Measurements from ENCODE around the gene SLC39A8.

The SLC39A8 gene

GRCh38 chr4:102317459-102317858 is 27.8 kb downstream of the SLC39A8 start:
- no peak for TF ChIP-seq GABPA (IDR thresholded peaks at IDR 0.05; ENCODE audit: low read depth)
- TF ChIP-seq POLR2AphosphoS5 (IDR thresholded peaks at IDR 0.05; ENCODE audit: low read depth) = no peak
- no peak for DNase-seq (ENCODE audit: low read depth in 1 of 2, low spot score in 1 of 2)
- Histone ChIP-seq H3K4me3 (replicated peaks; ENCODE audit: insufficient read depth, low read length) (no peak overlapping the region), H3K27ac (replicated peaks) (no peak overlapping the region), H3K27me3 (ENCODE audit: insufficient read depth, poor library complexity, severe bottlenecking) (no peaks in the 10 kb centered on the region)

- H3K4me3 ChIP-seq (replicated peaks; ENCODE audit: insufficient read depth, low read length) = no peak overlapping the region
- DNase-seq (ENCODE audit: low read depth in 1 of 2, low spot score in 1 of 2) = no peak
- H3K27me3 ChIP-seq (ENCODE audit: insufficient read depth, poor library complexity, severe bottlenecking) = no peaks in the 10 kb centered on the region
- no peak overlapping the region for H3K27ac ChIP-seq (replicated peaks)
- TF ChIP-seq CTCF (IDR thresholded peaks at IDR 0.05; ENCODE audit: insufficient read depth, low read length) = no peak
- no peak for TF ChIP-seq SPI1 (IDR thresholded peaks at IDR 0.05; ENCODE audit: borderline replicate concordance, low read depth)
- TF ChIP-seq POLR2AphosphoS5 (IDR thresholded peaks at IDR 0.05; ENCODE audit: low read depth) = no peak
- no peak for TF ChIP-seq GABPA (IDR thresholded peaks at IDR 0.05; ENCODE audit: low read depth)
- no peak for TF ChIP-seq REST (IDR thresholded peaks at IDR 0.05; ENCODE audit: insufficient replicate concordance, low read depth)
These were observed 28.7 kb downstream of the SLC39A8 start for GRCh38 chr4:102316585-102316984.

DNA sequence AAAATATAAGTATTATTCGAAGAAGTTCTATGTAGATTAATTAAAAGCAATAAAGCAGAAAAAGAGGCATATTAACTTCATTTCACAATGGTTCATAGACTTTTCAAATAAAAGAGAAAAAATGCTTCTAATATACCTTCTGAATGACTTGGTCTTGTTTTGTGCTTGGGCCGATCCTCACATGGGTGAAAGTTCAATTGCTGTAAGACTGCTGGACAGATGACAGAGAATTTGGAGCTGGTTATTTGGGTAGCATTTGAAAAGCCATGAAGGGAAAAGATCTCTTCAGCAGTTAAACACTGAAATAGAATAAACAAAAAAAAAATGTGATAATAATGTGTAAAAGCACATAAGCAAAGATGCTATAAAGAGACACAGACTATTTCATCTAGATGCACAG is 29.8 kb downstream of the SLC39A8 start:
- TF ChIP-seq GABPA (IDR thresholded peaks at IDR 0.05; ENCODE audit: low read depth) (no peak), REST (IDR thresholded peaks at IDR 0.05; ENCODE audit: insufficient replicate concordance, low read depth) (no peak), SPI1 (IDR thresholded peaks at IDR 0.05; ENCODE audit: borderline replicate concordance, low read depth) (no peak), CTCF (IDR thresholded peaks at IDR 0.05; ENCODE audit: insufficient read depth, low read length) (no peak), POLR2AphosphoS5 (IDR thresholded peaks at IDR 0.05; ENCODE audit: low read depth) (no peak)
- Histone ChIP-seq H3K27ac (replicated peaks) (no peak overlapping the region), H3K4me3 (replicated peaks; ENCODE audit: insufficient read depth, low read length) (no peak overlapping the region)

DNA sequence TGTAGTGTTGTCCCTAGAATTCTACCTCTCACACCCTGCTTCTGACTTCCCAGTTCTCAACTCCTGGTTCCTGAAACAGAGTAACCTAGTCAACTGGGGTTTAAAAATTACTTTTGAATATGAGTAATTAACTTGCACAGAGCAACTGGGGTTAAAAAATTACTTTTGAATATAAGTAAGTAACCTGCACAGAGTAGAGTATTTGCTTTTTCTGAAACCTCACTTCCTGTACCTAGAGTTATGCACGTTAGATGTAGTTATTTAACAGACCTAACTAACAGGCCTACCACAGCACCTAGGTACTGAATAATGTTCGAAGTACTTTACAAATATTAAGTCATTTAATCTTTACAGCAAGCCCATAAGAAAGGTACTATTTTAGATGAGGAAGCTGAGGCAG is 32.9 kb downstream of the SLC39A8 start:
- no peak for DNase-seq (ENCODE audit: low read depth in 1 of 2, low spot score in 1 of 2)
- Histone ChIP-seq H3K27ac (replicated peaks) (no peak overlapping the region), H3K27me3 (ENCODE audit: insufficient read depth, poor library complexity, severe bottlenecking) (no peaks in the 10 kb centered on the region), H3K4me3 (replicated peaks; ENCODE audit: insufficient read depth, low read length) (no peak overlapping the region)
- TF ChIP-seq CTCF (IDR thresholded peaks at IDR 0.05; ENCODE audit: insufficient read depth, low read length) (no peak), GABPA (IDR thresholded peaks at IDR 0.05; ENCODE audit: low read depth) (no peak), POLR2AphosphoS5 (IDR thresholded peaks at IDR 0.05; ENCODE audit: low read depth) (no peak), REST (IDR thresholded peaks at IDR 0.05; ENCODE audit: insufficient replicate concordance, low read depth) (no peak), SPI1 (IDR thresholded peaks at IDR 0.05; ENCODE audit: borderline replicate concordance, low read depth) (no peak)

More for the DNA sequence above, 29.8 kb downstream of the SLC39A8 start:
- no peaks in the 10 kb centered on the region for H3K27me3 ChIP-seq (ENCODE audit: insufficient read depth, poor library complexity, severe bottlenecking)
- no peak for DNase-seq (ENCODE audit: low read depth in 1 of 2, low spot score in 1 of 2)

Data from HL-60 (cell line).